ENCODE results near the gene TEX26.

- no peak for TF ChIP-seq POLR2A (IDR thresholded peaks at IDR 0.05; ENCODE audit: low read depth, low read length)
- TF ChIP-seq, protein P1, sequence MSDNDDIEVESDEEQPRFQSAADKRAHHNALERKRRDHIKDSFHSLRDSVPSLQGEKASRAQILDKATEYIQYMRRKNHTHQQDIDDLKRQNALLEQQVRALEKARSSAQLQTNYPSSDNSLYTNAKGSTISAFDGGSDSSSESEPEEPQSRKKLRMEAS (IDR thresholded peaks at IDR 0.05; ENCODE audit: low read depth, low read length) = no peak
- TF ChIP-seq, protein P2, sequence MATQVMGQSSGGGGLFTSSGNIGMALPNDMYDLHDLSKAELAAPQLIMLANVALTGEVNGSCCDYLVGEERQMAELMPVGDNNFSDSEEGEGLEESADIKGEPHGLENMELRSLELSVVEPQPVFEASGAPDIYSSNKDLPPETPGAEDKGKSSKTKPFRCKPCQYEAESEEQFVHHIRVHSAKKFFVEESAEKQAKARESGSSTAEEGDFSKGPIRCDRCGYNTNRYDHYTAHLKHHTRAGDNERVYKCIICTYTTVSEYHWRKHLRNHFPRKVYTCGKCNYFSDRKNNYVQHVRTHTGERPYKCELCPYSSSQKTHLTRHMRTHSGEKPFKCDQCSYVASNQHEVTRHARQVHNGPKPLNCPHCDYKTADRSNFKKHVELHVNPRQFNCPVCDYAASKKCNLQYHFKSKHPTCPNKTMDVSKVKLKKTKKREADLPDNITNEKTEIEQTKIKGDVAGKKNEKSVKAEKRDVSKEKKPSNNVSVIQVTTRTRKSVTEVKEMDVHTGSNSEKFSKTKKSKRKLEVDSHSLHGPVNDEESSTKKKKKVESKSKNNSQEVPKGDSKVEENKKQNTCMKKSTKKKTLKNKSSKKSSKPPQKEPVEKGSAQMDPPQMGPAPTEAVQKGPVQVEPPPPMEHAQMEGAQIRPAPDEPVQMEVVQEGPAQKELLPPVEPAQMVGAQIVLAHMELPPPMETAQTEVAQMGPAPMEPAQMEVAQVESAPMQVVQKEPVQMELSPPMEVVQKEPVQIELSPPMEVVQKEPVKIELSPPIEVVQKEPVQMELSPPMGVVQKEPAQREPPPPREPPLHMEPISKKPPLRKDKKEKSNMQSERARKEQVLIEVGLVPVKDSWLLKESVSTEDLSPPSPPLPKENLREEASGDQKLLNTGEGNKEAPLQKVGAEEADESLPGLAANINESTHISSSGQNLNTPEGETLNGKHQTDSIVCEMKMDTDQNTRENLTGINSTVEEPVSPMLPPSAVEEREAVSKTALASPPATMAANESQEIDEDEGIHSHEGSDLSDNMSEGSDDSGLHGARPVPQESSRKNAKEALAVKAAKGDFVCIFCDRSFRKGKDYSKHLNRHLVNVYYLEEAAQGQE (IDR thresholded peaks at IDR 0.05; ENCODE audit: low read depth, low read length) = no peak
These were observed 32.9 kb downstream of the TEX26 start for GRCh38 chr13:30965380-30965779.

Data from GM12878 (cell line).